ENCODE data around the gene STX3.

The STX3 gene

DNA sequence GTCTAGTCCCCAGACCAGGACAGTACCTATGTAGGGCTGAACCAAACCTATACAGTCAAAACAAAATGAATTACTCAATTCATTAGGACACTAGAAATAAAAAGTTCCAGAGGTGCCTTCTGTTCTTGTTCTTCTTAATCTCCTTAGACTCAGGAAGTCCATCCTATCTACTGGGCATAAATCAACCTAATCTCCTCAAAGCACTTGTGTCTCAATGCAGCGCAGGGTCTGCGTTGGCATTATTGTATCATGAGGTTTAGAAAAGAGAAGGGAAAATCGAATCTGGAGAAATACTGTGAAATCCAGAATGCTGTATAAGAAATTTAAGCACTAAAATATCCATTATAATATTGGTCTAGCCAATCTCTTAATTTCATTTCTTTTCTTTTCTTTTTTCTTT is 39.1 kb upstream of the STX3 start:
- no peak overlapping the region for H3K4me3 ChIP-seq (replicated peaks; ENCODE audit: low read depth, low read length)
- TF ChIP-seq, protein P1, sequence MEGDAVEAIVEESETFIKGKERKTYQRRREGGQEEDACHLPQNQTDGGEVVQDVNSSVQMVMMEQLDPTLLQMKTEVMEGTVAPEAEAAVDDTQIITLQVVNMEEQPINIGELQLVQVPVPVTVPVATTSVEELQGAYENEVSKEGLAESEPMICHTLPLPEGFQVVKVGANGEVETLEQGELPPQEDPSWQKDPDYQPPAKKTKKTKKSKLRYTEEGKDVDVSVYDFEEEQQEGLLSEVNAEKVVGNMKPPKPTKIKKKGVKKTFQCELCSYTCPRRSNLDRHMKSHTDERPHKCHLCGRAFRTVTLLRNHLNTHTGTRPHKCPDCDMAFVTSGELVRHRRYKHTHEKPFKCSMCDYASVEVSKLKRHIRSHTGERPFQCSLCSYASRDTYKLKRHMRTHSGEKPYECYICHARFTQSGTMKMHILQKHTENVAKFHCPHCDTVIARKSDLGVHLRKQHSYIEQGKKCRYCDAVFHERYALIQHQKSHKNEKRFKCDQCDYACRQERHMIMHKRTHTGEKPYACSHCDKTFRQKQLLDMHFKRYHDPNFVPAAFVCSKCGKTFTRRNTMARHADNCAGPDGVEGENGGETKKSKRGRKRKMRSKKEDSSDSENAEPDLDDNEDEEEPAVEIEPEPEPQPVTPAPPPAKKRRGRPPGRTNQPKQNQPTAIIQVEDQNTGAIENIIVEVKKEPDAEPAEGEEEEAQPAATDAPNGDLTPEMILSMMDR (IDR thresholded peaks at IDR 0.05; ENCODE audit: low read depth, low read length, missing control alignments): no peak
- no peak for DNase-seq (ENCODE audit: extremely low read depth, low read depth)

DNA sequence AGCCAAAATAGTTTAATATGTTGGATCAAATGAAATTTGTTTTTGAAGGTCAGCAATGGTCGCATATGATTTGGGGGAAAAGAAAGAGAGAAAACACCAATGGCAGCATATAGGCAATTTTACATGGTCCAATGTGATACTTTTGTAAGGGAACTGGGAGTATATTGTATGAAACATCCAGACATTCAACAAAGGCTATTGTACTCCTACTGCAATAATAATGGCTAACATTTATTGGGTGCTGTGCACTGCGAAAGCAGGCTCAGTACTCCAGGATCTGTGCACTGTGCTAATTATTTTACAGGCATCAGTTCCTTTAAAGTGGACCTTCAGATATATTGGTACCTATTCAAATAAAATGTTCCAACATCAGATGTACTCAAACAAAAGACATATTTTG is 35.6 kb upstream of the STX3 start:
- no peak for DNase-seq (ENCODE audit: extremely low read depth, low read depth)
- no peak overlapping the region for H3K4me3 ChIP-seq (replicated peaks; ENCODE audit: low read depth, low read length)
- TF ChIP-seq, protein P1 (IDR thresholded peaks at IDR 0.05; ENCODE audit: low read depth, low read length, missing control alignments): no peak

DNA sequence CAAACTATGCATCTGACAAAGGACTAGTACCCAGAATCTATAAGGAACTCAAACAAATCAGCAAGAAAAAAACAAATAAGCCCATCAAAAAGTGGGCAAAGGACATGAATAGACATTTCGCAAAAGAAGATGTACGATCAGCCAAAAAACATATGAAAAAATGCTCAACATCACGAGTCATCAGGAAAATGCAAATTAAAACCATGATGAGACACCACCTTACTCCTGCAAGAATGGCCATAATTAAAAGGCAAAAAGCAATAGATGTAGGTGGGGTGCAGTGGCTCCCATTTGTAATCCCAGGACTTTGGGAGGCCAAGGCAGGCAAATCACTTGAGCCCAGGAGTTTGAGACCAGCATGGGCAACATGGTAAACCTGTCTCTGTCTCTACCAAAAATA is 31.1 kb upstream of the STX3 start:
- TF ChIP-seq, protein P1 (IDR thresholded peaks at IDR 0.05; ENCODE audit: low read depth, low read length, missing control alignments): no peak
- no peak for DNase-seq (ENCODE audit: extremely low read depth, low read depth)
- no peak overlapping the region for H3K4me3 ChIP-seq (replicated peaks; ENCODE audit: low read depth, low read length)

DNA sequence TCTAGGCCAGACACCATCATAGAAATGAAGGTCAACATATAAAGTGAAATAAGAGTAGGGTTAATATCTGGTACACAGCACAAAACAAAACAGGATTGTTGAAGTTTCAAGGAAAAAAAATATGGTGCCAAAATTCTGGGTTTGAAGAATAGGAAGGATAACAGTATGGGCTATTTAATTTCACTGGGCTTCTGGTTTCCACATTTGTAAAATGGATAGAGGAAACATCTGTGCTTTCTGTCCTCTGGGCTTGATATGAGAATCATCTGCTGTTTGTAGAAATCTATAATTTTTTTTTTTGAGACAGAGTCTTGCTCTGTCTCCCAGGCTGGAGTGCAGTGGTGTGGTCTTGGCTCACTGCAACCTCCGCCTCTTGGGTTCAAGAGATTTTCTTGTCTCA is 27.8 kb upstream of the STX3 start:
- TF ChIP-seq, protein P1 (IDR thresholded peaks at IDR 0.05; ENCODE audit: low read depth, low read length, missing control alignments): no peak
- no peak overlapping the region for H3K4me3 ChIP-seq (replicated peaks; ENCODE audit: low read depth, low read length)
- no peak for DNase-seq (ENCODE audit: extremely low read depth, low read depth)

DNA sequence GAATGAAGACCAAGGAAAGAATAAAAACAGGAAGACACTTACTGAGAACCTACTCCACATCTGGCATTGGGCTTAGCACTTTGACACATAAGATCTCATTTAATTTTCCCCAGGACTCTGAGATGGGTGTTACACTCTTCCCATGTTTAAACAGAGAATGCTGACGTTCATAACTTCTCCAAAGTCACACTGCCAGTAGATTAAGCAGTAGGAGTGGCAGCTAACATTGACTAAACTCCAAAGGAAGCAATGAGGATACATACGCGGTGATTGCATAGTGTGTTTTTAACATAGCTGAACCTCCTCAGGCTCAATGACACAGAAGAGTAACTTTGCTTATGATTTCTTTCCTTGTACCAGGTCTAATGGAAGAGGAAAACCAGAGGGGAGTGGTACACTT is 27.0 kb upstream of the STX3 start:
- no peak for DNase-seq (ENCODE audit: extremely low read depth, low read depth)

DNA sequence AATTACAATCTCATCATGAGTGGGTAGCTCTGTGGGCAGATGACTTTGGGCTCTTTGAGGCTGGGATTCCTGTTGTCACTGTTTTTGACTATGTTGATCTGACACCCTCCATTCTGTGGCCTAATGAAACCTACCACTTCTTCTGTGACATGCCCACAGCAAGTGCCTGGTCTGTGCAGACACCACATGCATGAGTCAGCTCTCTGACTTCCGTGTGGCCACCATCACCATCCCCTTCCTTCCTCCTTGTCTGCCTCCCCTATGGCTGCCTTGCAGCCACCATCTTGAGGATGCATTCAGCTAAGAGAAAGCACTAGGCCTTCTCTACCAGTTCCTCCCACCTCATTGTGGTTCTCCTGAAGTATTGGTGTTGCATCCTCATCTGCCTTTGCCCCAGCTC is 26.3 kb upstream of the STX3 start:
- H3K4me3 ChIP-seq (replicated peaks; ENCODE audit: low read depth, low read length): no peak overlapping the region
- DNase-seq (ENCODE audit: extremely low read depth, low read depth): no peak
- TF ChIP-seq, protein P1 (IDR thresholded peaks at IDR 0.05; ENCODE audit: low read depth, low read length, missing control alignments): no peak

More for the DNA sequence above, 27.0 kb upstream of the STX3 start:
- TF ChIP-seq, protein P1 (IDR thresholded peaks at IDR 0.05; ENCODE audit: low read depth, low read length, missing control alignments): no peak
- no peak overlapping the region for H3K4me3 ChIP-seq (replicated peaks; ENCODE audit: low read depth, low read length)

DNA sequence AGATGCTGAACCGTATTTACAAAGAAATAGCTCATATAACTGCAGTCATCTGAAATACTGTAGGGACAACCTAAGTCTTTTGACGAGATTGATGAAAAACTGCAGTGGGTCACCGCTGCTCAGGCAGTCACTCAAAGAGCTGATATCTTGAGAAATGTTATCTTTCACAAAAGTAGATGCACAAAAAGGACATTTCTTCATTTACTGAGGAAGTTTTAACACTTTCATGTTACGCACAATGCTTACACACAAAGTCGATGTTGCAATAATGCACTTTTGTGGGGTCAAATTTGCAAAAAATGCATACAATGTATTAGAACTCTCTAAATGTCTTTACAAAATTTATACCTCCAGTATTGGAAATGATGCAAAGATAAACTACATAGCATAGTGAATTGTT is 25.3 kb upstream of the STX3 start:
- H3K4me3 ChIP-seq (replicated peaks; ENCODE audit: low read depth, low read length): no peak overlapping the region
- no peak for DNase-seq (ENCODE audit: extremely low read depth, low read depth)
- TF ChIP-seq, protein P1 (IDR thresholded peaks at IDR 0.05; ENCODE audit: low read depth, low read length, missing control alignments): no peak

Data from HFF-Myc (cell line).